ENCODE data around the gene UBE3B.
A peak's percentile ranks its signal among the peaks of the same experiment; 100 is the strongest.

The UBE3B gene

GRCh38 chr12:109532721-109533486 is 55.5 kb downstream of the UBE3B start:
- DNase-seq (ENCODE audit: low read depth) = no peak

GRCh38 chr12:109533487-109533740 is 56.0 kb downstream of the UBE3B start:
- DNase-seq (ENCODE audit: low read depth) = no peak

- DNase-seq (ENCODE audit: low read depth) = no peak
These were observed 57.0 kb downstream of the UBE3B start for GRCh38 chr12:109534456-109534855.

- DNase-seq (ENCODE audit: low read depth) = no peak
These were observed 57.9 kb downstream of the UBE3B start for GRCh38 chr12:109535231-109535862.

GRCh38 chr12:109535863-109536250 is 58.4 kb downstream of the UBE3B start:
- no peak for DNase-seq (ENCODE audit: low read depth)

GRCh38 chr12:109537136-109537535 is 59.7 kb downstream of the UBE3B start:
- no peak for DNase-seq (ENCODE audit: low read depth)

- no peak for DNase-seq (ENCODE audit: low read depth)
These were observed 60.9 kb downstream of the UBE3B start for GRCh38 chr12:109538191-109538863.

GRCh38 chr12:109539508-109539907 is 62.1 kb downstream of the UBE3B start:
- peak; percentile 89 for DNase-seq (ENCODE audit: low read depth)

GRCh38 chr12:109540526-109541412 is 63.3 kb downstream of the UBE3B start:
- DNase-seq (ENCODE audit: low read depth) = no peak

GRCh38 chr12:109541413-109541726 is 63.9 kb downstream of the UBE3B start:
- DNase-seq (ENCODE audit: low read depth) = no peak

GRCh38 chr12:109542014-109542413 is 64.6 kb downstream of the UBE3B start:
- peak; percentile 93 for DNase-seq (ENCODE audit: low read depth)

GRCh38 chr12:109542876-109543275 is 65.4 kb downstream of the UBE3B start:
- DNase-seq (ENCODE audit: low read depth) = no peak

- DNase-seq (ENCODE audit: low read depth) = peak; percentile 71
These were observed 67.6 kb downstream of the UBE3B start for GRCh38 chr12:109544955-109545531.

GRCh38 chr12:109545826-109546225 is 68.4 kb downstream of the UBE3B start:
- no peak for DNase-seq (ENCODE audit: low read depth)

GRCh38 chr12:109547286-109547685 is 69.9 kb downstream of the UBE3B start:
- no peak for DNase-seq (ENCODE audit: low read depth)

GRCh38 chr12:109548258-109548657 is 70.8 kb downstream of the UBE3B start:
- no peak for DNase-seq (ENCODE audit: low read depth)

GRCh38 chr12:109549613-109550270 is 72.3 kb downstream of the UBE3B start:
- DNase-seq (ENCODE audit: low read depth) = no peak

GRCh38 chr12:109550281-109550680 is 72.8 kb downstream of the UBE3B start:
- no peak for DNase-seq (ENCODE audit: low read depth)

- DNase-seq (ENCODE audit: low read depth) = no peak
These were observed 73.7 kb downstream of the UBE3B start for GRCh38 chr12:109551108-109551507.

GRCh38 chr12:109552971-109553370 is 75.5 kb downstream of the UBE3B start:
- DNase-seq (ENCODE audit: low read depth) = no peak

- DNase-seq (ENCODE audit: low read depth) = no peak
These were observed 76.0 kb downstream of the UBE3B start for GRCh38 chr12:109553483-109553882.

All from ELR (cell line).